B cell (primary cell): ENCODE results near the gene B3GNT9.

Experiments
- EZH2 ChIP-seq: IDR thresholded peaks from 2 replicates; pipeline ENCODE4 v1.6.1; 2012; ENCODE audit warnings: borderline replicate concordance, low read depth, mild to moderate bottlenecking, moderate library complexity, low read length; ENCODE audit not compliant: insufficient read depth, poor library complexity, severe bottlenecking
- TF ChIP-seq, protein P1 (sequence below): fragments of 200-600 bp; IDR thresholded peaks from one replicate; pipeline ENCODE4 v1.8.0; 2022; ENCODE audit warnings: antibody characterized with exemption, mild to moderate bottlenecking

DNA sequence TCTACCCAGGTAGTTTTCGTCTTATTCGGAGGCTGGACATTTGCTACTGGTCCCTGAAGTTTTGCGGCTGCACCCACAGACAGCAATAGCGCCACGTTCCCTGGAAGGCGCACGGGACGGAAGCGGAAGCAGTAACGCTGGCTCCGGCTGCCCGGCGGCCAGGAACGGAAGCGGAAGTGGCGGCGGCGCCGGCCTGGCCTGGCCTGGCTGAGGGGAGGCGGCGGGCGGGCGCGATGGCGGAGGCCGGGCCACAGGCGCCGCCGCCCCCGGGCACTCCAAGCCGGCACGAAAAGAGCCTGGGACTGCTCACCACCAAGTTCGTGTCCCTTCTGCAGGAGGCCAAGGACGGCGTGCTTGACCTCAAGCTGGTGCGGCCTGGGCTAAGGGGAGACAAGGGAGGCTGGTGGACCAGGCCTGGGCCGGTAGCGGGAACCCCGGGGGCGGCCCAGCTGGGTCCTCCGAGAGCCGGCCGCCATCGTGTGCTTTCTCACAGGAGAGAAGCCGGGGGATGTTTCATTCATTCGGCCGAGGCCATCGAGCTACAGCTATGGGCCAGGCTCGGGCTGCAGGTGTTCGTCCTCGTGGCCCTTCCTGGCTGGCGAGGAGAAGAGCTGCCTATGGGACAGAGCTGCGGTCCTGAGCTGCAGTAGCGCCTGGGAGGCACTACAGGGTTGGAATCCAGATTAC is 41.3 kb upstream of the B3GNT9 start, which contains the start of gene E2F4:
- TF ChIP-seq EZH2 = no peak
- TF ChIP-seq, protein P1, sequence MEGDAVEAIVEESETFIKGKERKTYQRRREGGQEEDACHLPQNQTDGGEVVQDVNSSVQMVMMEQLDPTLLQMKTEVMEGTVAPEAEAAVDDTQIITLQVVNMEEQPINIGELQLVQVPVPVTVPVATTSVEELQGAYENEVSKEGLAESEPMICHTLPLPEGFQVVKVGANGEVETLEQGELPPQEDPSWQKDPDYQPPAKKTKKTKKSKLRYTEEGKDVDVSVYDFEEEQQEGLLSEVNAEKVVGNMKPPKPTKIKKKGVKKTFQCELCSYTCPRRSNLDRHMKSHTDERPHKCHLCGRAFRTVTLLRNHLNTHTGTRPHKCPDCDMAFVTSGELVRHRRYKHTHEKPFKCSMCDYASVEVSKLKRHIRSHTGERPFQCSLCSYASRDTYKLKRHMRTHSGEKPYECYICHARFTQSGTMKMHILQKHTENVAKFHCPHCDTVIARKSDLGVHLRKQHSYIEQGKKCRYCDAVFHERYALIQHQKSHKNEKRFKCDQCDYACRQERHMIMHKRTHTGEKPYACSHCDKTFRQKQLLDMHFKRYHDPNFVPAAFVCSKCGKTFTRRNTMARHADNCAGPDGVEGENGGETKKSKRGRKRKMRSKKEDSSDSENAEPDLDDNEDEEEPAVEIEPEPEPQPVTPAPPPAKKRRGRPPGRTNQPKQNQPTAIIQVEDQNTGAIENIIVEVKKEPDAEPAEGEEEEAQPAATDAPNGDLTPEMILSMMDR = no peak
